Activated naive CD4-positive, alpha-beta T cell treated with anti-CD3 and anti-CD28 coated beads, Interleukin-2, amount 50 U/mL, for 16 hours (primary cell): ENCODE measurements around the gene COX5A.
"Not testable (repeated sequence)": the region's sequence is repeated elsewhere in the genome, so short reads cannot be mapped to it uniquely, and the experiment has no call there.

Experiments used
- DNase-seq: peaks from one replicate; pipeline ENCODE4 v3.0.0-alpha.2; 2020

COX5A gene

DNA sequence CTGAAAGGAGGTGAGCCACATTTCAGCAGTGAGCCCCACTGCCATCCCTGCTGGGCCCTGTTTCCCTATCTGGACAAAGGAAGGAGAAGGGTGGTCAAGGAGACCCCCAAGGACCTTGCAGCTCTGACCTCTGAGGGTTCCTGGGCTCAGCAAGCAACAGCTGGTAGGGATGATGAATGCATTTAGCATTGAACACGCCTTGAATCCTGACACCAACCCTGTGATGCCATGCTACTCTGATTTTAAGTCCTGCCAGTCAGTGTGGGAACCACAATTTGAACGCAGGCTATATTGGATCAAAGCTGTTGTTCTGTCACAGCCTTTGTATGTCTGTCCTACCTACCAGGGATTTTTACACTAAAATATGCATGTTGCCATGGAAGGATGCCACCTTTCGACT lies 41.6 kb downstream of the COX5A start:
- DNase-seq: no peak

DNA sequence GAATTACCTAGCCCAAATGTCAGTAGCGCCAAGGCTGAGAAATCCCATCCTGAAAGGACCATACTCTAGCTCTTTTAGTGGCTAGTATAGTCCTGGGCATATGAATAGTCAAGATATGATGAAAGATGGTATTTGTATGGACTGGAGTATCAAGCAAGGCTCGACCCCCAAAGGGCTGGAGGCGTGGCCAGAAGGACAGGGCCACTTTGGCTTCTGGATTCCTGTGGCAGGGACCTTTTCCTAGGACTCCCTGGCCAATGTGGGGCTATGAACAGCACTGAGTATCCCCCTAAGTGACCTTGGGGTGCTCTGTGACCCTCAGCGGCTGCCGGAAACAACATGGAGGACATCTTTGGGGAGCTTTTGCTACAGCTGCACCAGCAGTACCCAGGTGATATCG lies 42.0 kb downstream of the COX5A start:
- DNase-seq: no peak

DNA sequence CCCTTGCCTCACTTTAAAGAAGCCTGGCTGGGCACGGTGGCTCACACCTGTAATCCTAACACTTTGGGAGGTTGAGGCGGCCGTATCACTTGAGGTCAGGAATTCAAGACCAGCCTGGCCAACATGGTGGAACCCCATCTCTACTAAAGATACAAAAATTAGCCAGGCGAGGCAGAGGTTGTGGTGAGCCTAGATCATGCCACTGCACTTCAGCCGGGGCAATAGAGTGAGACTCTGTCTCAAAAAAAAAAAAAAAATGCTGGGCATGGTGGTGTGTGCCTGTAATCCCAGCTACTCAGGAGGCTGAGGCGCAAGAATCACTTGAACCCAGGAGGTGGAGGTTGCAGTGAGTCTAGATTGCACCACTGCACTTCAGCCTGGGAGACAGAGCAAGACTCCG lies 43.5 kb downstream of the COX5A start:
- DNase-seq: not testable (repeated sequence)

DNA sequence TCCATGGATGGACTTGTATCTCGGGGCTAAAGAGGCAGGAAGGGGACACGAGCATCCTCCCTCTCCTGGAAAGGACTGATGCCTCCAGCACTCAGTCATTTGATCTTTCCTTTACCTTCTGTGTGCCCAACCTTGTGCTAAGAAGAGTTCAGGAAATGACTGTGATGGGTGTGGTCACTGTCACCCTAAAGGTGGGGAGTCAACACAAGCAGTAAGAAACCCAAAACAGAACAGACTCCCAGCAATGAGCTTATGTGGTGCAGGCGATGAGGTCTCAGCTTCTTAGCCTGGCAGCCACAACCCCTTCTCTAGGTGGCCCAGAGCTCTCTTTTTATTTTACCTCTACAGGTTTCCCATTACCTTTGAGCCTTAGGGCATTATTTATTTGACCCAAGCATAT lies 44.2 kb downstream of the COX5A start:
- no peak for DNase-seq

DNA sequence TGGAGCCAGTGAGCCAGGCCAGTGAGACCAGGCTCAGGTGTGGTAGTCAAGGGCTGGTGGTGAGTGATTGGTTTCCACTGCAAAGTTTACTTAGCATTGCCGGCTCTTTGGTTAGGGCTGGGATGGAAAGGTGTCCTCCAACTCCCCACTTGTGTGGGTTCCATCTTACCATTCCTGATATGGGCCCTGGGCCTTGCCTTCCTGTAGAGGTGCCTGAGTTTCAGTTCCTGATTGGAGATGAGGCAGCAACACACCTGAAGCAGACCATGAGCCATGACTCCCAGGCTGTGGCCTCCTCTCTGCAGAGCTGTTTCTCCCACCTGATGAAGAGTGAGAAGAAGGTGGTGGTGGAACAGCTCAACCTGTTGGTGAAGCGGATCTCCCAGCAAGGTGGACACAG lies 44.9 kb downstream of the COX5A start:
- DNase-seq: no peak

DNA sequence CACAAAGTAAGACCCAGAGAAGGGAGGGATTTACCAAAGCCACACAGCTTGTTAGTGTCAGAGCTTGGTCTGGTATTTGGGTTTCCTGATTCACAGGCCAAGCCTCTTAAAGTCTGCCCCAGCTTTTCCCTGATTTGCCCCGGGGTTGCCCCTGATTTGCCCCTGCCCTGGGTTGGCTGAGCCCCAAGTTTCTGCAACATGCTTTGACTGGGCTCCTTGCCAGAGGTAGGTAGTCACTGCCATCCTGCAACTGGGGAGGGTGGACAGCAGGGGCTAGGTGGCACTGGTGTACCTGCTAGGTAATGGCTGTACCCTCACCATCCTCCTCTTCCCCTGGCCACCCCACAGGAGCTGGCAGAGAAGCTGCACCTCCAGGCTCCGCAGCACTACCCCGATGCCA lies 45.6 kb downstream of the COX5A start:
- no peak for DNase-seq

DNA sequence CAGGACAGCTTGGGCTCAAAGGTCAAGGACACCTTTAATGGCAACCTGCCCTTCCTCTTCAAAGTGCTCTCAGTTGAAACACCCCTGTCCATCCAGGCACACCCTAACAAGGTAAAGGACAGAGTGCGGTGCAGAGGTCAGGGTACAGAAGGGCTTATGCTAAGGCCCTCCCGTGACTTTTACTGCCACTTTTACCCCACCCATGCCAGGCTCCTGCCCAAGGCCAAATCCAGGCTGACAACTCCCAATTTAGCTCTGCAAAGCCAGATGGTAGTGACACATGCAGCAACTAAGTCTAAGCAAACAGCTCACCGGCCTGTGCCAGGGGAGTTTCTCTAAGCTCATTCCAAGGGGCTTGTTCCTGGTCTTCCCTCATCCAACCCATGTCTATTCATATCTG lies 46.4 kb downstream of the COX5A start:
- no peak for DNase-seq

DNA sequence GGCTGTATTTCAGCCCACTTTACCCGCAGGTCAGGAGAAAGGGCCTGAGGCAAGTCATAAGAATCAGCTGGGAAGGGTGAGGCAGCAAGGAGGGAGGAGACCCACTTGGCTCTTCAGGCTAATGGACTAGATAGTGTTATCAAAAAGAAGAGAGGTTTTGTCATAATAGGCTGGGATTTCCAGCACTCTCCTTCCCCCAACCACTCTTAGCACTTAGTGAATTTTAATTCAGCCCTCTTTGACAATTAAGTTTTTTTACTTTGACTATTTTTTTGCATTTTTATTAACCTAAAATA lies 47.3 kb downstream of the COX5A start:
- DNase-seq: no peak

DNA sequence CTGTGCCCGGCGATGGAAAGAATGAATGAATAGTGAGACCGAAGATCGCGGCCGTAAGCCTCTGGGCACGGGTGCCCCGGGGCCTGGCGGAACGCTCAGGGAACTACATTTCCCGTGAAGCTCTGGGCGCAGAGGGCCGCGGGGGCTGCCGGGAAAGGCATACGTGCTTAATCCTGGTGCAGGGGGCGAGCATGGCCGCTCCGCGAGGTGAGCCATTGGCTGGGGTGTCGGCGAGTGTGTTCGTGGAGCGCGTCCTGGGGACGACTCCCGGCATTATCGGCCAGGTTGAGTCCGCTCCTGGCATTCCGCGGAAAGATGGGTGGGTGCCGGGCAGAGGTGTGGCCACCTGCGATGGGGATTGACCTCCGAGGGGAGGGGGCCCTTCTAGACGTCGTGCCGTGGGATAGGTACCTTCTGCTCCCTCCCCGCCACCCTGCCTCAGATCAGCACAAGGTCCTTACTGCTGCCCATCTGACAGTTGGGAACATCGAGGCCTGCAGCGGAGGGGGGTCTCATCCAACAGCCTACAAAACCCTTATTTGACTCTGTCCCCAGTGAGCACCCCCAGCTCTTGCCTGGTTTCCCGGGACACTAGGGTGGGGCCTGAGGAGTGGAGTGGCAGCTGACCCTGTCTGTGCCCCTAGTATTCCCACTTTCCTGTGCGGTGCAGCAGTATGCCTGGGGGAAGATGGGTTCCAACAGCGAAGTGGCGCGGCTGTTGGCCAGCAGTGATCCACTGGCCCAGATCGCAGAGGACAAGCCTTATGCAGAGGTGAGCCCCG lies 47.8 kb downstream of the COX5A start, which contains the start of gene MPI:
TSS of gene MPI (plus strand) at position 160 of the 782 bp plus-strand sequence. CDS start at position 192, 32 bp downstream.
- DNase-seq: peak; percentile 88

DNA sequence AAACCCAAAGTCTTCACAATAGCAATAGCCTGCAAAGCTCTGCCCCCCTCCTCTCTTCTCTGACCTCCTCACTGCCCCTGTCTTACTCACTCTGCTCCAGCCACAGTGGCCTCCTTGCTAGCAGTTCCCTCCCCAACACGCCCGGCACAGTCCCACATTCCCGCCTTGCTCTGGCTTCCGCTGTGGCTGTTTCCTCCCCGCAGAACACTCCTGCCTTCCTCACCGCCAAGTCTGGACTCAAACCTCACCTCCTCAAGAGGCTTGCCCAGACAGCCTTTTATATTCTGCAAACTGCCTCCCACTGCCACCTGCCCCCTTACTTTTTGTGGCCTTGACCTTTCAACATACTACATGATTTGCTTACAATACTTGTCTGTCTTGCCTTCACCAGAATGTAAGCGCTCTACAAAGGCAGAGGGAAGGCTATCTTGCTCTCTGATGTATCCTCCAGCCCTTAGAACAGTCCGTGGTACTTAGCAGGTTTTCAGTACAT lies 48.4 kb downstream of the COX5A start:
- no peak for DNase-seq

DNA sequence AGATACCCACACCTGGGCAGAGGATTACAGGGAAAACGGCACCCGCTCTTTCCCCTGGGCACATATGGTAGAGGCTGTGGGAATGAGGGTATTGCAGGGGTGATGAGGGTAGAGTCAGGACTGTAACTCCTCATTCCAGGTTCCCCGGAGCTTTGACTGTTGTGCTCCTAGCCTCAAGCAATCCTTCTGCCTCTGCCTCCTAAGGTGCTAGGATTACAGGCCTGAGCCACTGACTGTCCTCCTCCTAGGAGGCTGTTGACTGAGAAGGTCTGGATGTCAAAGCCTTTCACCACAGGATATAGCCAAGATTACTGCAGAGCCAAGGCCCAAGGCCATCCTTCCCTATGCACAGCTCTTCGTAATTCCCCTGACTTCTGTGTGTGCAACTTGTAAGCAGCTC lies 49.2 kb downstream of the COX5A start:
- DNase-seq: no peak

DNA sequence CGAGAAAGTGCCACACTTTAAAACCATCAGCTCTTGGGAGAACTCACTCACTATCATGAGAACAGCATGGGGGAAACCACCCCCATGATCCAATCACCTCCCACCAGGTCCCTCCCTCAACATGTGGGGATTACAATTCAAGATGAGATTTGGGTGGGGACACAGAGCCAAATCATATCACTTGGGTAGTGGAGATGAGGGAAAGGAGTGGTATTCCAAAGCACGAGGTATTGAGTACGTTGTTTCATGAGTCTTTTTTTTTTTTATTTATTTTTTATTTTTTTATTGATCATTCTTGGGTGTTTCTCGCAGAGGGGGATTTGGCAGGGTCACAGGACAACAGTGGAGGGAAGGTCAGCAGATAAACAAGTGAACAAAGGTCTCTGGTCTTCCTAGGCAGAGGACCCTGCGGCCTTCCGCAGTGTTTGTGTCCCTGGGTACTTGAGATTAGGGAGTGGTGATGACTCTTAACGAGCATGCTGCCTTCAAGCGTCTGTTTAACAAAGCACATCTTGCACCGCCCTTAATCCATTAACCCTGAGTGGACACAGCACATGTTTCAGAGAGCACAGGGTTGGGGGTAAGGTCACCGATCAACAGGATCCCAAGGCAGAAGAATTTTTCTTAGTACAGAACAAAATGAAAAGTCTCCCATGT lies 50.2 kb downstream of the COX5A start:
- DNase-seq: not testable (repeated sequence)

DNA sequence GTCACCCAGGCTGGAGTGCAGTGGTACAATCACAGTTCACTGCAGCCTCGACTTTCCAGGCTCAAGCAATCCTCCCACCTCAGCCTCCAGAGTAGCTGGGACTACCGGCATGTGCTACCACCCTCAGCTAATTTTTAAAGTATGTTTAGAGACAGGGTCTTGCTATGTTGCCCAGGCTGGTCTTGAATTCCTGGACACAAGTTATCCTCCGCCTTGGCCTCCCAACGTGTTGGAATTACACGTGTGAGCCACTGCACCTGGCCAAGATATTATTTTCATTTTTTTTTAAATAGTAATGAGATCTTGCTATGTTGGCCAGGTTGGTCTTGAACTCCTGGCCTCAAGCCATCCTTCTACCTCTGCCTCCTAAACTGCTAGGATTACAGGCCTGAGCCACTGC lies 52.4 kb downstream of the COX5A start:
- DNase-seq: no peak

DNA sequence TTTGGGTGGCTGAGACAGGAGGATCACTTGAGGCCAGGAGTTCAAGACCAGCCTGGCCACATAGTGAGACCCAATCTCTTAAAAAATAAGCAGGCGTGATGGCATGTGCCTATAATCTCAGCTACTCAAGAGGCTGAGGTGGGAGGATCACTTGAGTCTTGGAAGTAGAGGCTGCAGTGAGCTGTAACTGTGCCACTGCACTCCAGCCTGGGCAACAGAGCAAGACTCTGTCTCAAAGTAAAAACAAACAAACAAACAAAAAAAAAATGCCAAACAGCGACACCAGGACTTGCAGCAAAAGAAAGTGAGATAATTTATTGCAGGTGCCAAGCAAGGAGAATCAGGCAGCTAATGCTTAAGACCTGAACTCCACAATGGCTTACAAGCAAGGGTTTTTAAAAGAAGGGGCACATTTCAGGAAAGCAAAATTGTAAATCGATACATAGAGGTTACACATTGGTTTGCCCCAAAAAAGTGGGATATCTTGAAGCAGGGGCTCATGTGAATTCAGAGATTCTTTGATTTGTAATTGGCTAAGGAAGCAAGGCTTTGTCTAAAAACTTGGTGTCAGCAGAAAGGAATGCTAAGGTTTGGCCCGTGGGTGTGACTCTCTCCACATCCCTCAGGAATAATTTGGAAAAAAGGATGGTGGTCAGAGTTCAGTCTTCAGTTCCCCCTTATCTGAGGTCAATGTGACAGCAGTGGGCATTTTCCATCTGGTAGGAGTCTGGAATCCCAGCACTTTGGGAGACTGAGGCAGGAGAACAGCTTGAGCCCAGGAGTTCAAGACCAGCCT lies 53.2 kb downstream of the COX5A start:
- DNase-seq: no peak

DNA sequence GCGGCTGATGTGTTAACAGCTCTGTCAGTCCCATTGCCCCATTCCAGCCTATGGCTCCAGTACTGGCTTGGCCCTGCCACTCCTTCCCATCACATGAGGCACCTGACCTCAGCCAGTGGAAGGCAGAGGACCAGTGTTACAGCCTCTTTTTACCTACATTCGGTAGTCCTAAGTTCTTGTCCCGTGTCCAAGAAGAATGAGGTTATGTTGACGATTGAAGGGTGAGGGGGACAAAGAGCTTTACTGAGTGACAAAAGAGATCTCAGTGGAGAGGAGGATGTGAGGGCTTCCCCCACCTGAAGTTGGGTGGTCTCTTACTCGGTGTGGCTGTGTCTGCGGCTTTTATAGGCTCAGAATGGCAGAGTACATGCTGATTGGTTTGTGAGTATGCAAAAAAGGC lies 55.3 kb downstream of the COX5A start:
- DNase-seq: no peak

DNA sequence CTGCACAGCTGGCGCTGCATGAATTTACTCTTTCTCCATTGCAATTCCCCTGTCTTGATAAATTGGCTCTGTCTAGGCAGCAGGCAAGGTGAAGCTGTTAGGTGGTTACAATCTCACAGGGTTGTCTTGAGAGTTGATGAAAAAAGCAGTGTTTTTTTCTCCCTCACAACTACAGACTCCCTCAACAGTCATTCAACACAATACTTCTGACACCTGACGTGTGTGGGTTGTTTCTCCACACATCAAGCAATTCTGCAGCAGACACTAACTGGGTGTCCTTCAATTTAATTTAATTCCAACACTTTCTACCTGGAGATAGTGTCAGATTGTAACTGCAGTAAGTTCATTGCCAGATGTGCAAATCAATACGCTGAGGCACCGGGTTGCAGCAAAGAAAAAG lies 59.6 kb downstream of the COX5A start:
- no peak for DNase-seq

DNA sequence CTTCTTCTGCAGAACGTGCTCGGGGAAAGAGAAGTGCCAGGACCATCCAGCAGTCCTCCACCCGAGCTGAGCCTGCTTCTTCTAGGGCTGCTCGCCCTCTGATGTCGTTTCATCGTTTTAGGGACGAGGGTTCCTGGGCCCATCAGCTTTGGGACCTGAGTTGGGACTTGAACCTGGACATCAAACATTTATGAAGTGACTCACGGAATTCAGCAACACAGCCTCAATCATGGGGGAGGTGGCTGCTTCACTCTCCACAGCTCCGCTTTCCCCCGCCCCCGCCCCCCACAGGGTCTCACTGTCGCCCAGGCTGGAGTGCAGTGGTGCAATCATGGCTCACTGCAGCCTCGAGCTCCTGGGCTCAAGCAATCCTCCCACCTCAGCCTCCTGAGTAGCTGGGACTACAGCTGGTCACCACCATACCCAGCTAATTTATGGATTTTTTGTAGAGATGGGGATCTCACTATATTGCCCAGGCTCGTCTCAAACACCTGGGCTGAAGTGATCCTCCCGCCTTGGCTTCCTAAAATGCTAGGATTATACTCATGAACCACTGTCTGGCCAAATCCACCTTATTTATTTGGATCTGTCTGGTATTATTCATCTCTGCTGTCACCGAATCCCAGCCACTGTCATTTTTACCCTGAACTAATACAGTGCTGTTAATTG lies 64.0 kb downstream of the COX5A start:
- no peak for DNase-seq

DNA sequence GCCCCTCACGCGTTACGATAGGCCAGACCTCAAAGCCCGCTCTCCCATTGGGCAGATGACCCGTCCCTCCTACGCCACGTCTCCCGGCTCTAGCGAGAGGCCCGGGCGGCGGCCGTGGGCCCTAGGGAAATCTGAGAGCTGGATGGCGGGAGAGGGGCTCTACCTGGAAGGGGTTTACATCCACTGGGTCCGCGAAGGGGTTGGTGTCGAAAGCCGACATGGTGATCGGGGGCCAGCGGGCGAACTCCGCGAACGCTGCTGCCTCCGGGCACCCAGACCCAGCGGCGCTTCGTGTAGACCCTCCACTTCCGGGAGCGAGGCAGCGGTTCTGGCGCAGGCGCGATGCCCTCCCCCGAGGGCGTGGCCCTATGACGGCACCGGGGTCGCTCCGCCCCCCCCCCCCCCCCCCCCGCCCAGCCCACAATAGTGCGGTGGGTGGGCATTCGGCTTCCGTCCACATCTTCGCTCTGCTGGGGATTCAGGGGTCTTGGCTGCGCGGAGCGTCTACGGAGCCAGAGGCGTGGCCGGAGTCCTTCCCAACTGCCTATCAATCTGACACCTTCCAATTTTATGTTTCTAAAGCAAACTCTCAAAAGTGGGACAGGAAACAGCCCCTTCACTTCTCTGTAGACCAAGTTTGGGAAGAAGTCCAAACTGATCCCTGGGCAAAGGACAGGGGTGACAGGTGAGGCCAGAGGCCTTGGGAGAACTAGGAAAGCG lies 64.7 kb downstream of the COX5A start, which contains the start of gene SCAMP2:
TSS of gene SCAMP2 (minus strand) at position 330 of the 720 bp plus-strand sequence. CDS start at position 220, 110 bp downstream.
- DNase-seq: peak; percentile 90

DNA sequence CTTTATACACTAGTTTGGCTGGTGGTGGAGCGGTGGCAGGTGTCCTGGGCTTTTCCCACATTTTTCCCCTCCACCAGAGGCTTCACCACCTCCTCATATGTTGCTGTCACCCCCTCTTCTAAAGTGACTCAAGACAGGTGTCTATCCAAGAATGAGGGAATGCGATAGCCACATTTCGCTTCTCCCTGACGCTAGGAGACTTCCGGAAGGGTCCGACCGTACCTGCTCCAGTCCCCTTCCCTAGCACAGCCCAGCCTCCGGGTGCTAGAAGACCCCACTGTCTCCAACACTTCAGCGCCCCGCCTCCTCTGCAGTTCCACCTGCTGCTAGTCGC lies 65.2 kb downstream of the COX5A start:
- no peak for DNase-seq

DNA sequence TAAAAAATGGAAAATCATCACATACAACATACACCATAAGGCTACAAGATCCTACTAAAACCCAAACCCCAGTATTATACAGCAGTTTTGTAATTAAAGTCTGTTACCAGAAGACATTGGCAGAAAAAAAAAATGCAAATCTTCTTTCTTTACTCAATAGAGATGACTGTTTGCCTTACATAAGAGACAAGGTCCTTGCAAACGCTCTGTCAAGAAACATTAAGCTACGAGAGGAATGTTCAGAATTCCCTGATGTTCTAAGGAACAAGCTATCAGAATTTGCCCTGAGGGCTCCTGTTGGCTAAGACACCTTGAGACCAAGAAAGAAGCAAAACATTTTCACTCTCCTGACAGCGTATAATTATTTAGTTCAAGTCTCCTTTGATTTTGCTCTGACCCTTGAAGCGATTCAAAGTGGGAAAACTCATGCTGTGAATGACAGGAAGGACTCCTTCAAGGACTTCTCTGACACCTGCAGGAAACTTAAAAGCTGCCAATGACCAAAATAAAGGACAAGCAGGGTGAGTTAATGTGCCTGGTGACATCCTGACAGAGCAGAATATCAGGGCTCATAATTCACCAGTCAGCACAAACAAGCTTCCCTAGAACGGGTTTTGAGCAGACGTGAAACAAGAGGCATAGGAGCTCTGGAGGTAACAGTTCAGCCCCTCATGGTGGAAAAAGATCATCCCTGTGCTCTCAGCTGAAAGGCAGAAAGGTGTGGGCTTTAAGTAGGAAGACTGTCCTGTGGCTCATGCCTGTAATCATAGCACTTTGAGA lies 67.2 kb downstream of the COX5A start:
- DNase-seq: no peak
